ENCODE measurements around the gene ZNF687.

ZNF687 gene

GRCh38 chr1:151313501-151313900 lies 31.4 kb downstream of the ZNF687 start:
- no peak for DNase-seq

- DNase-seq = no peak
These were observed 32.2 kb downstream of the ZNF687 start for GRCh38 chr1:151314137-151314875.

GRCh38 chr1:151315565-151316235 lies 33.6 kb downstream of the ZNF687 start:
- DNase-seq = no peak

GRCh38 chr1:151318975-151319374 lies 36.9 kb downstream of the ZNF687 start:
- no peak for DNase-seq

- no peak for DNase-seq
These were observed 42.4 kb downstream of the ZNF687 start for GRCh38 chr1:151324390-151324930.

- DNase-seq = no peak
These were observed 43.1 kb downstream of the ZNF687 start for GRCh38 chr1:151325231-151325630.

GRCh38 chr1:151325646-151326429 lies 43.7 kb downstream of the ZNF687 start:
- DNase-seq = no peak

- peak; percentile 75 for DNase-seq
These were observed 44.6 kb downstream of the ZNF687 start for GRCh38 chr1:151326619-151327222.

- peak; percentile 100 for DNase-seq
These were observed 45.3 kb downstream of the ZNF687 start, which contains the start of gene PI4KB for GRCh38 chr1:151327223-151327902. TSS of gene PI4KB (minus strand) at chr1:151327416. CDS start at chr1:151316481, 10,935 bp downstream.

GRCh38 chr1:151327903-151328674 lies 46.0 kb downstream of the ZNF687 start:
- DNase-seq = peak; percentile 41

- DNase-seq = no peak
These were observed 52.7 kb downstream of the ZNF687 start for GRCh38 chr1:151334822-151335221.

- DNase-seq = no peak
These were observed 54.5 kb downstream of the ZNF687 start for GRCh38 chr1:151336556-151336955.

GRCh38 chr1:151340870-151341754 lies 59.0 kb downstream of the ZNF687 start:
- peak; percentile 85 for DNase-seq

All from RPMI8226 (cell line).